Endodermal cell (in vitro differentiated cells): ENCODE measurements around the gene COX19. TPM values are rescaled to one million over a fixed set of nuclear protein-coding genes. Genes with fewer than 3 reads are reported as not detected.

ENCODE experiments used
- DNase-seq: peaks from one replicate; pipeline ENCODE4 v3.0.0-alpha.2; 2017
- H3K27ac ChIP-seq: 2 replicates; pipeline ENCODE4 v1.5.1; 2013; ENCODE audit warnings: mild to moderate bottlenecking, low read depth, low read length, moderate library complexity
- H3K27me3 ChIP-seq: 2 replicates; pipeline ENCODE4 v1.6.1; 2013; ENCODE audit warnings: mild to moderate bottlenecking, low read length, moderate library complexity; ENCODE audit not compliant: insufficient read depth, control insufficient read depth, poor library complexity, severe bottlenecking
- H3K36me3 ChIP-seq: 2 replicates; pipeline ENCODE4 v1.7.0; 2013; ENCODE audit warnings: mild to moderate bottlenecking, low read length, moderate library complexity; ENCODE audit not compliant: control insufficient read depth, insufficient read depth
- H3K4me1 ChIP-seq: one replicate; pipeline ENCODE4 v1.7.0; 2013; ENCODE audit warnings: low read length; ENCODE audit not compliant: control insufficient read depth, insufficient read depth
- H3K4me3 ChIP-seq: 2 replicates; pipeline ENCODE4 v1.5.1; 2013; ENCODE audit warnings: mild to moderate bottlenecking, low read length, moderate library complexity
- H3K9ac ChIP-seq: 2 replicates; pipeline ENCODE4 v1.6.1; 2013; ENCODE audit warnings: mild to moderate bottlenecking, low read length, moderate library complexity; ENCODE audit not compliant: poor library complexity, severe bottlenecking; ENCODE audit errors: extremely low read depth
- H3K9me3 ChIP-seq: 2 replicates; pipeline ENCODE4 v1.6.1; 2013; ENCODE audit warnings: mild to moderate bottlenecking, low read length, moderate library complexity; ENCODE audit not compliant: control insufficient read depth
- H3K27ac Mint-ChIP-seq: 2 replicates; pipeline ENCODE4 v1.8.0; 2020; ENCODE audit warnings: mixed read lengths
- H3K27me3 Mint-ChIP-seq: 2 replicates; pipeline ENCODE4 v1.8.0; 2021; ENCODE audit warnings: mild to moderate bottlenecking, mixed read lengths; ENCODE audit not compliant: insufficient read depth
- H3K36me3 Mint-ChIP-seq: 2 replicates; pipeline ENCODE4 v1.8.0; 2020; ENCODE audit warnings: low read depth, mixed read lengths
- H3K4me1 Mint-ChIP-seq: 2 replicates; pipeline ENCODE4 v1.8.0; 2020; ENCODE audit warnings: mixed read lengths
- H3K4me3 Mint-ChIP-seq: 2 replicates; pipeline ENCODE4 v1.8.0; 2020; ENCODE audit warnings: mild to moderate bottlenecking, moderate library complexity, mixed read lengths
- H3K9me3 Mint-ChIP-seq: 2 replicates; pipeline ENCODE4 v1.8.0; 2020; ENCODE audit warnings: mild to moderate bottlenecking, mixed read lengths
- WGBS, 2 experiments: methylation state at CpG; one replicate each; pipeline versions ENCODE4 v1.1.5 to v1.1.7; 2013; ENCODE audit warnings: missing lambda C conversion rate in 2 of 2, mixed read lengths in 1 of 2; ENCODE audit not compliant: insufficient coverage in 1 of 2, insufficient read length in 1 of 2; 5-methylcytosine and 5-hydroxymethylcytosine counted together
- total RNA-seq, 2 donors: library from RNA; stranded (reverse); fragmentation: NEBNext Ultra II Directional in 1 of 2; extraction: Animal tissue kit (Norgen Biotek cat#: 25700) in 1 of 2; gene quantifications; 2 replicates in 1 of 2; 3 replicates in 1 of 2; pipeline ENCODE4 v1.2.1, GENCODE V29; 2021
- TF ChIP-seq, protein P1 (sequence below): fragments of 200-600 bp; sonication (generic); conservative IDR thresholded peaks from 2 replicates; pipeline ENCODE4 v1.5.0; 2021; ENCODE audit warnings: antibody characterized with exemption, mild to moderate bottlenecking

Gene COX19
- total RNA-seq, 2 donors from 2014 or later, result 15.0 to 18.5 TPM

- H3K36me3 ChIP-seq, result no peaks in the 10 kb centered on the region
- peaks cover 21% of the 10 kb centered on the region for H3K27me3 ChIP-seq
- TF ChIP-seq, protein P1, sequence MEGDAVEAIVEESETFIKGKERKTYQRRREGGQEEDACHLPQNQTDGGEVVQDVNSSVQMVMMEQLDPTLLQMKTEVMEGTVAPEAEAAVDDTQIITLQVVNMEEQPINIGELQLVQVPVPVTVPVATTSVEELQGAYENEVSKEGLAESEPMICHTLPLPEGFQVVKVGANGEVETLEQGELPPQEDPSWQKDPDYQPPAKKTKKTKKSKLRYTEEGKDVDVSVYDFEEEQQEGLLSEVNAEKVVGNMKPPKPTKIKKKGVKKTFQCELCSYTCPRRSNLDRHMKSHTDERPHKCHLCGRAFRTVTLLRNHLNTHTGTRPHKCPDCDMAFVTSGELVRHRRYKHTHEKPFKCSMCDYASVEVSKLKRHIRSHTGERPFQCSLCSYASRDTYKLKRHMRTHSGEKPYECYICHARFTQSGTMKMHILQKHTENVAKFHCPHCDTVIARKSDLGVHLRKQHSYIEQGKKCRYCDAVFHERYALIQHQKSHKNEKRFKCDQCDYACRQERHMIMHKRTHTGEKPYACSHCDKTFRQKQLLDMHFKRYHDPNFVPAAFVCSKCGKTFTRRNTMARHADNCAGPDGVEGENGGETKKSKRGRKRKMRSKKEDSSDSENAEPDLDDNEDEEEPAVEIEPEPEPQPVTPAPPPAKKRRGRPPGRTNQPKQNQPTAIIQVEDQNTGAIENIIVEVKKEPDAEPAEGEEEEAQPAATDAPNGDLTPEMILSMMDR, result no peak
- no peak for DNase-seq
- H3K4me1 ChIP-seq, result no peaks in the 10 kb centered on the region
- no peak overlapping the region for H3K4me3 ChIP-seq
- H3K27me3 Mint-ChIP-seq, result peaks cover 22% of the 10 kb centered on the region
- peaks cover 8% of the 10 kb centered on the region for H3K9me3 Mint-ChIP-seq
- no peak overlapping the region for H3K4me3 Mint-ChIP-seq
- no peak overlapping the region for H3K27ac Mint-ChIP-seq
- WGBS, 2 experiments, result 96 to 97% methylated on average over 4 of the region's 4 CpGs
- H3K36me3 Mint-ChIP-seq, result no peaks in the 10 kb centered on the region
- no peaks in the 10 kb centered on the region for H3K4me1 Mint-ChIP-seq
- H3K27ac ChIP-seq, result no peak overlapping the region
- no peaks in the 10 kb centered on the region for H3K9me3 ChIP-seq
- H3K9ac ChIP-seq, result no peak overlapping the region
Observed at GRCh38 chr7:939843-940242, 35.5 kb downstream of the COX19 start.

GRCh38 chr7:938546-939185 lies 36.7 kb downstream of the COX19 start:
- Mint-ChIP-seq H3K36me3 (no peaks in the 10 kb centered on the region), H3K9me3 (peaks cover 8% of the 10 kb centered on the region), H3K27me3 (peaks cover 19% of the 10 kb centered on the region), H3K27ac (no peak overlapping the region), H3K4me1 (no peaks in the 10 kb centered on the region), H3K4me3 (no peak overlapping the region)
- Histone ChIP-seq H3K36me3 (no peaks in the 10 kb centered on the region), H3K4me3 (no peak overlapping the region), H3K9me3 (no peaks in the 10 kb centered on the region), H3K27ac (no peak overlapping the region), H3K27me3 (peaks cover 21% of the 10 kb centered on the region), H3K4me1 (no peaks in the 10 kb centered on the region), H3K9ac (no peak overlapping the region)
- 95 to 98% methylated on average over 26 to 27 of the region's 27 CpGs for WGBS, 2 experiments
- TF ChIP-seq, protein P1, result no peak
- no peak for DNase-seq

DNA sequence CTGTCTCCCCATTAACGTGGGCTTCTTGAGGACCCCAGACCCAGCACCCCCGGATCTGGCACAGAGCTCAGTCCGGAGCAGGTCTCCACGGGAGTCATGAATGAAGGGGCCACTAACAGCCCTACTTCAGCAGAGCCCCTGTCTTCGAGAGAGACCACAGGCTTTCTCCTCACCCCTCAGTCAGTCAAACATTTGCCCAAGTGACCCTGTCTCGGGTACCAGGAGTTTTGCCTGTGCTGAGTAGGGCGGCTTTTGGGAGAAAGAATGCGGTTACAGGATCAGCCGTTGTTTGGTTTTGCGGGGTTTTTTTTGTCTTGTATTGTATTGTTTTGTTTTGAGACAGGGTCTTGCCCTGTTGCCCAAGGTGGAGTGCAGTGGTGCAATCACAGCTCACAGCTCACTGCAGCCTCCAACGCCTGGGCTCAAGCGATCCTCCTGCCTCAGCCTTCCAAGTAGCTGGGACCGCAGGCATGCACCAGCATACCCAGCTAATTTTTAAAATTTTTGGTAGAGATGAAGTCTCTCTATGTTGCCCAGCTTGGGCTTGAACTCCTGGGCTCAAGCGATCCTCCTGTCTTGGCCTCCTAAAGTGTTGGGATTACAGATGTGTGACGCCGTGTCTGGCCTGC lies 37.4 kb downstream of the COX19 start:
- 87% methylated on average over 10 to 16 of the region's 16 CpGs for WGBS, 2 experiments
- no peaks in the 10 kb centered on the region for H3K36me3 ChIP-seq

More for the DNA sequence above, 37.4 kb downstream of the COX19 start:
- Mint-ChIP-seq H3K4me3 (no peak overlapping the region), H3K4me1 (no peaks in the 10 kb centered on the region), H3K27me3 (peaks cover 19% of the 10 kb centered on the region), H3K9me3 (peaks cover 8% of the 10 kb centered on the region), H3K36me3 (no peaks in the 10 kb centered on the region), H3K27ac (no peak overlapping the region)
- no peak overlapping the region for H3K4me3 ChIP-seq
- H3K4me1 ChIP-seq, result no peaks in the 10 kb centered on the region
- H3K27ac ChIP-seq, result no peak overlapping the region
- H3K27me3 ChIP-seq, result peaks cover 21% of the 10 kb centered on the region
- H3K9ac ChIP-seq, result no peak overlapping the region
- TF ChIP-seq, protein P1, result no peak
- H3K9me3 ChIP-seq, result no peaks in the 10 kb centered on the region
- DNase-seq, result no peak
